Gastrocnemius medialis (tissue), 4 donors: ENCODE data around the gene FNDC3B.

ENCODE experiments used
- CTCF ChIP-seq, 5 experiments: fragments of 450-650 bp in 3 of 5; fragments of 200-600 bp in 2 of 5; sonication (generic) in 2 of 5; IDR thresholded peaks in 4 of 5; conservative IDR thresholded peaks in 1 of 5; 1 replicate in 4 of 5; 2 replicates in 1 of 5; pipeline ENCODE4 v1.5.1; 2016 to 2019; ENCODE audit warnings: antibody characterized with exemption in 5 of 5, mild to moderate bottlenecking in 3 of 5, moderate library complexity in 3 of 5
- POLR2A ChIP-seq, 2 donors: fragments of 450-650 bp; IDR thresholded peaks; one replicate each; pipeline ENCODE4 v1.6.1; 2017; ENCODE audit warnings: antibody characterized with exemption in 2 of 2, mild to moderate bottlenecking in 2 of 2, moderate library complexity in 2 of 2

GRCh38 chr3:172065527-172065926 is 26.1 kb downstream of the FNDC3B start:
- TF ChIP-seq POLR2A (IDR thresholded peaks at IDR 0.05) (no peak), CTCF (IDR thresholded peaks at IDR 0.05 in 4 of 5, conservative IDR thresholded peaks at IDR 0.05 in 1 of 5) (no peak)
